Fibroblast of skin of right quadriceps (primary cell): ENCODE results near the gene VEGFC.

Source experiments
- DNase-seq: peaks from one replicate; pipeline ENCODE4 v3.0.0-alpha.2; 2013

The VEGFC gene

DNA sequence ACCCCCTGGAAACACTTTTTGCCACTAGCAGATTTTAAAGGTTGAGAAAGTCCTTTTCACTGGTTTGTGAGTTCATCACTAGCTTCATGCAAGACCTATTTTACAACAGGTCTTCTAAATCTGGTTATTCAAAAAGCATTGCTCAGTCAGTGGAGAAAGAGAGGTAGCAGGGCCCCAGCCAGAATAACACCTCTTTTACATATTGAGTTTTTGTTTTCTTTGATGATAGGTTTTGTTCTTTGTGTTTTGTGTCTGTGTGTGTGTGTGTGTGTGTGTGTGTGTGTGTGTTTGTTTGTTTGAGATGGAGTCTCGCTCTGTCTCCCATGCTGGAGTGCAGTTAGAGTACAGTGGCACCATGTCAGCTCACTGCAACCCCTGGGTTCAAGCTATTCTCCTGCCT lies 2.7 kb upstream of the VEGFC start:
- no peak for DNase-seq

DNA sequence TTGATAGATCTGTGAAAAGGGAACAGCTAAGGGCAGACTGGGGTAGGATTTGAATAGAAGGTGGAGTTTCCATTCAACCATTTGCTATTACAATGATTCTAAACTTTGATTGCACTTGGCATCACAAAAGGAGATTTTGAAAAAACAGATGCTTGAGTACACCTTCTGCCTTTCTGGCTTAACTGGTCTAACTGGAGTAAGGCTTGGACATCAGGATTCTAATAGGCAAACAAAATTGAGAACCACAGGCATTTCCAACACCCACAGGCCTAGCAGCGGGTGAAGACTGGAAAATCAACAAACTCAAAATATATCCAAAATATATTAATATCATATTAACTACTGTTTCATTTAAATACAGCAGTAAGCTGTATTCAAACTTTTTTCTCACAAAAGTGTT lies 1.9 kb upstream of the VEGFC start:
- DNase-seq = no peak

DNA sequence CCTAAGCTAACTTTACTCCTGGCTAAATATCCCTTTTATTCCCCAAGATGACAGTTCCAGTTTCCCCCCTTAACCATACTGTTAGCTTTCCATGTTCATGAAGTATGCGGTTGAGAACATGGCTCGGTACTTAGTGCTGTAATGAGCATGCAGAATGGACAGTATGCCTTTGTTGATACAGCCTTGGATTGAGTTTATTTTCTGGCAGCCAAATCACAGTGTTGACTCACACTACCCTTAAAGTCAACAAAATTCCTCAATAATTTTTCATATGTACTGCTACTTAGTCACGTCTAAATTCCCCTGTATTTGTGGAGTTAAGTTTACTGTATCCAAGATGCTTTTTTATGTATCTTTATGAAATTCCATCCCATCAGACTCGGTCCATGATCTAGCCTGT lies 1.4 kb upstream of the VEGFC start:
- peak; percentile 95 for DNase-seq

DNA sequence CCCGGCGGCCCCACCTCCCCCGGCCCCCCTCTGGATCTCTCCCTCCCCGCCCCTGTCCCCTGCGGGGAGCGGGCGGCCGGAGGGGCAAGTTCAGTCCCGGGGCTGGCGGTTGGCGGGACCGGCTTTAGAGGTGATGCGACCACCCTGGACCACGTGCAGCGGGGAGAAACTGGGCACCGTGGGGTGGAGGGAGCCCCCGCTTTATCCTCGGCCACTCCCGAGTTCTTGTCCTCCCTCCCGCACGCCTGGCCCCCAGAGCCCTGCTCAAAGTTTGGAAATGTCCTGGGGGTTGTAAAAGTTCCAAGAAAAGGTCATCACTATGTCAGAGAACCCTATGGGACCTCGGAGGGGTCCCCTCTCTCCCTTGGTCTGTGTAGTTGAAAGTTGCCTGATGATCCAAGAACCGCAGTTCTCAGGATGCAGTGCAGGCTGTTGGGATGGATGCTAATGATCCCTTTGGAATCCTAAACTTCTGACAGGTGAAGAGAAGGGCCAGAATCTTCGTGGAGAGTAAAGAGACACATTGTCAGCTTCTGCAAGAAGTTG lies 411 bp upstream of the VEGFC start:
- DNase-seq = no peak

DNA sequence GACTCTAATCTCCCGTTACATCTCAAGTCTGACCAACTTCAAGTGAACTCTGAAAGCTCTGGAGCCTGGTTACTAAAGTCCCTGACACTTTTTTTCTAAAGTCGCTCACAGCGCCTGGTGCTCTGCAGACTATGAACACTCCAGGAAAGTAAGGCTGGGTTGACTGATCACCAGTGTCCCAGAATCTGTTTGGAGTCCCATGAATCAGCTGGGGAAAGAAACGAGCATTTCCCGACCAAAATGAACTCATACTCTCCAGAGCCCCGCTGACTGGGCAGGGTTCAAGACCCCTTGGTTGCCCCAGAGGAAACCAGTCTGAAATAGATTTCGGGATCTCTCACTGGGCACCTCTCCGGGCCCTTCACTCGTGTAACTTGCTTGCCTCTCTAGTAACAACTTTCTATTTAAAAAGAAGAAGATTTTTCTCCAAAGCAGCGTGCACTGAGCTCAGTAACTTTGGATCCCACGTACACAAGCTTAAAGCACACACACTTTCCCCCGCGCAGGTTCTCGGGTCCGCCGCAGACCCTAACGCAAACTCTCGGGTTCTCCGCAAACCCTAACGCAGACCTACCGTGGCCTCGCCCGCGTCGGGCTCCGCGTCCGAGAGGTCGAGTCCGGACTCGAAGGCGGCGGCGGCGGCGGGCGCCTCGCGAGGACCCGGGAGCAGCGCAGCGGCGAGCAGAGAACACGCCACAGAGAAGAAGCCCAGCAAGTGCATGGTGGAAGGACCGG lies 964 bp downstream of the VEGFC start:
- peak; percentile 60 for DNase-seq

DNA sequence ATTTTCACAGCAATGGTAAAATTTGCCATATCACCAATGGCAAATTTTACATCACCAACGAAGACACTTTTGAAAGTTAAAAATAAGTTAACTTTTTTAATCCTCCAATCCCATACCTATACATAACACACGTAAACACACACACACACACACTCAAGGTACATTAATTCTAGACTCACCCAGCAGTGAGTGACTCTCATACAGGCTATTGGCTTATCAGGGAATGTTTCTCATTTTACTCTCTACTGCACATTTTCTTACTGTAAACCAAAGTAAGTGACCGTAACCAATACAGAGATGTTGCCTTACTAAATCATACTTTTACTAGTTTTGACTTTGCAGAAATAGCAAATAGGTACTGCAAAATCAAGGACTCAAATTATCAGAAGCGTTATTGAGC lies 2.3 kb downstream of the VEGFC start:
- no peak for DNase-seq

DNA sequence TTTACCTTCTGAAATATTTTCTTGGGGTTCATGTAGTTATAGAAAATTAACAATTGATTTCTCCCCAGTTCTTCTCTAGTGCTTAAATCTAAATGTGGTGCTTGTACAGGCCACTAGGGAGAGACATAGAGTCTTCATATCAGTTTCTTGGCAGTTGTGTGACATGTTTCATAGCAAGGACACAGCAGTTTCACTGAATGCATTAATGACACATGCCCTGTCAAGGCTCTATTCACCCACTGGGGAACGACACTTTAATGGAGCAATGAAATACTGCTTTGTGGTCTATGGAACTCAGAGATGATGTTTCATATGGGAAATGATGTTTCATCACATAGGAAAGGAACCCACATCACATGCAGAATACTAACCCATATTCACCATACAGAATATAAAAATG lies 2.8 kb downstream of the VEGFC start:
- DNase-seq = peak; percentile 98

DNA sequence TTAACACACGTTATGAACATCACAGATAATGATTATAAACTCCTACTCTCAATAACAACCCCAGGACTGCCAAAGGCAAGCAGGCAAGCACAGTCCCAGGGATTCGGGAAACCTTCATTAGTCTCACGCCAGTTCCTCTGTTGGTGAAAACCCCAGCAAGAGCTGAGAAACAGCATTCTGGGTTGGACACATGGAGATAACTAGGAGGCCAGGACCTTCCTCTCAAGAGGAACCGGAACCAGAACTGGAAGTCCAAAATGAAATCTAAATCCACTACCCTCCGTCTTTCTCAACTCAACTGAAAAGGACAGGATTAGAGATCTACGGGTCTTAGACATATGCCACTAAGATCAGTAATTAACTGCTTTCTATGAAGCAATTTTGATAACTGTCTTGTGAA lies 3.8 kb downstream of the VEGFC start:
- DNase-seq = no peak

DNA sequence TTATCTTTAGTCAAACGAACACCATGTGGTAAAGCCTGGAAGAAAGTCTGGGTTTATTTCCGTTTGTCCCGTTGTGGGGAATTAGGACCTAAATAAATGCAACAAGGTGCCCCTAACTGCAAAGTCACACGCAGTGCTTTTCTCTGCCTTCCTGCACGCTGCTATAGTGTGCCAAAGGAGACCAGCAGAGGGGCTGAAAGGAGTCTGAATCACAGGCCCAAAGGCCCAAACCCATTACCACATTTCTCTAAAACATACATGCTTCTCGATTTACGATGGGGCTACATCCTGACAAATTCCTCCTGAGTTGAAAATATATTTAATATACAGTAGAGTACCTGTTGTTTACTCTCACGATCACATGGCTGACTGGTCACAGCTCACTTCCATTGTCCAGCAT lies 4.5 kb downstream of the VEGFC start:
- DNase-seq = no peak

DNA sequence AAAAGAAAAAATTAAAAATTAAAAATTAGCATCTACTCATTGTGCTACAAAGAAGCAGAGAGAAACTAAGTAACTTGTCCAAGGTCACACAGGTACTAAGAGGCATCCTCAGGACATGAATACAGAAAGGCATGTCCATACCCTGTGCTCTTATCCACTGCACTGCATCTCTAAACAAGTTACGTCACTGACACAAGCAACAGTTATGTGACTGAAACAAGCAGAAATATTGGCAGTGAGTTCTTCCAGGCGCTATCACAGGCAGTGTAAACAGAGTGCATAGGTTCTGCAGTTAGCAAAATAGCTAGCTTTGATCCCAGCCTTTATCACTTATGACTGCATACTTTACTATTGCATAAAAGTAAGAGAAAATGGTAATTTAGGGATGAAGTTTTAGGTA lies 7.9 kb downstream of the VEGFC start:
- no peak for DNase-seq

DNA sequence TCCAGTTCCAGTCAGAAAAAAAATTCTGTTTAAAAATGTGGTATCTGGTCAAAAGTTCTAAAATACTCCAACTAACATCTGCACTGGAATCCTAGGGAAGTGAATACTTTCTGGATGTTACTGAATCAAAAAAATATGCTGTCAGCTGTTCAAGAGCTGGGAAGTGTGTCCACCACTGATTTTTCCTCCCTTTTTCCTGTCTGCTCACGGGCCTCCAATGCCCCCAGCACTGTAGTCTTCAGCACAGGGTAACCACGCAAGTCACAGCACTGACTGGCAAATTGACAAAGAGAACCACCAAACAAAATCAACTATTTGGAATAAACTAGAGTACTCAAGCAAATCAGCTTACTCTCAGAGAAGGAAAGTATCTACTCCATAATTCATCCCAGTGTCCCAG lies 9.9 kb downstream of the VEGFC start:
- no peak for DNase-seq

DNA sequence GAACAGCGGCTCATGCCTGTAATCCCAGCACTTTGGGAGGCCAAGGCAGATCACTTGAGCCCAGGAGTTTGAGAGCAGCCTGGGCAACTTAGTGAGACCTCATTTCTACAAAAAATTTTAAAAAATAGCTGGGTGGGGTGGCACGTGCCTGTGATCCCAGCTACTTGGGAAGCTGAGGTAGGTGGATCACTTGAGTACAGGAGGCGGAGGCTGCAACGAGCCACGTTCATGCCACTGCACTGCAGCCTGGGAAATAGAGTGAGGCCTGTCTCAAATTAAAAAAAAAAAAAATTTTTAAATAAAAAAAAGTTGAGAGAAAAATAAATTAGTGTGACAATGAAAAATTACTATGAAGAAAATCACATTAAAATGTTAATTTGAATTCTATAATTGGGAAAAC lies 10.5 kb downstream of the VEGFC start:
- DNase-seq = no peak

DNA sequence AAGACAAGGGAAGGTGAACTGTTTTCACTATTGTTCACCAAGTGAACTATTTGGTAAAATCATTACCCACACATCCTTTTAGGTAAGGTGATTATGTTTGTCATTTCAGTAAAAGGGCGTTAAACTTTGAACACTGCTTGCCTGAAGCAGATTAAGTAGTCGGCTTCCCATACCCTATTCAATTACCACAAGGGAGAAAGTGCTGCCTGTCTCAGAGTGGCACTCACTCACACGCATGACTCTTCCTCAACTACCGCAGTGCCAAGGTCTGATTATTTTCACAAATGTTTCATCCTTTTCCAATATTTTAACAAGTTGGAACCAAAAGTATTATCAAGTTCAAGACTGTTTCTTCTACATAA lies 11.0 kb downstream of the VEGFC start:
- DNase-seq = no peak

DNA sequence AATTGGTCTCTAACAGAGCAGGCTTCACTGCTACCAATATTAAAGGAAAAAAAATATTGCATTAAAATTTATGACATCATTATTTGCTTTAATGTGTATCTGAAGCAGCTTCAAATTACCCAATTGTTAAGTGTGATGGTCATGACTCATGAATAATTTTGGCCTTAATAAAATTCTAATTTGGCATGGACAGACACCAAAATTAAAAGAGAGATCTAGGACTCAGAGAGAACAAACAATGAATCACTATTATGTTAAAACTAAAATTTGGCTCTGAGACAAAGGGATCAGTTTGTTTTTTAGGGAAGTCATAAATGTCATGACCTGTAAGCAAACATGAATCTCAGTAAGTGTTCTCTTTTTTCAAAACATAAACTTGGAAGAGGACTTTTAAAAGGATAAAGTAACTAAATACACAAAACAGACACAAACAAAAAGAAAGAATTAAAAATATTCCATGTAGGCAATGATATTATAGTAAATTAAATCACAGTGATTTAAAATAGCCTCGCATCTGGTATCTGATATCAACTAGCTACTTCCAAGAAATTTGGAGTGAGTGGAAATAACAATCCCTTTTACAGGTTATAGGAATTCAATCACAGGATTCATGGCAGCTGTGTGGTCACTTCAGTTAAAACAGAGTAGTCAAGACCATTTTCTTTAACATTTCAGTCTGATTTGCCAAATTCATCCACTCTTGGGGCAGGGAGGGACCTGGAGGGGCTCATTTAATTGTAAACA lies 11.6 kb downstream of the VEGFC start:
- peak; percentile 58 for DNase-seq

DNA sequence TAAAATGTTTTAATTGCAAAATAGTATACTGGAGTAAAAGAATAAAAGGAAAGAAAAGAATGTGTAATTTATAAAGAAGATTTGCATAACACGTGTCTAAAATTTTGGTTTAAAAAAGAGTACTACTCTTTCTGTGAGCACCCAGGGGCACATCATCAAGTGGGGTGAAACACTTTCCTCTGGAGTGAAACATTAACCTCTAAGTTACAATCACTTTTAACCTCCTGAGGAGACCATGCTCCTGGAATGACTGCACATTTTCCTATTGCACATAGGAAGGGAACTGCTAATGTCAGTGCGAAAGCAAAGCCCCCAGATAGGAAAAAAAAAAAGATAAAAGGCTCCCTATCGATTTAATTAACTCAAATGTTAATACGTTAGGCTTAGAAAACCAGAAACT lies 13.3 kb downstream of the VEGFC start:
- no peak for DNase-seq

DNA sequence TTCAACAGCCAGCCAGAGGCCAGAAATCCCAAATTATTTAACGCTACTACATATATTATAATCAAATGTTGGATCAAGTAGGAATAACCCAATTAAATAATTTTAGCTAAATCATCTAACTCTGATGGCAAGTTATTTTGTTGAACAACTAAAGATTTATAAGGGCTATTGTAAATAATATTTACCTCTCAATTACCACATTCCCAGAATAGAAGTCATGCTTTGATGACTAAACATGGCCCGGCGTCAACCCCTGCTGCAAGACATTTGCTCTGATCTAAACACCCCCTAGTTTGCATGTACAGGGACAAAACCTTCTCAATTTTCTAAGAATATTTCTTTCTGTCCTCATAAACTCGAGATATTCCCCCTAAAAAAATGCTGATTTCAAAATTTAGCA lies 14.2 kb downstream of the VEGFC start:
- peak; percentile 83 for DNase-seq

DNA sequence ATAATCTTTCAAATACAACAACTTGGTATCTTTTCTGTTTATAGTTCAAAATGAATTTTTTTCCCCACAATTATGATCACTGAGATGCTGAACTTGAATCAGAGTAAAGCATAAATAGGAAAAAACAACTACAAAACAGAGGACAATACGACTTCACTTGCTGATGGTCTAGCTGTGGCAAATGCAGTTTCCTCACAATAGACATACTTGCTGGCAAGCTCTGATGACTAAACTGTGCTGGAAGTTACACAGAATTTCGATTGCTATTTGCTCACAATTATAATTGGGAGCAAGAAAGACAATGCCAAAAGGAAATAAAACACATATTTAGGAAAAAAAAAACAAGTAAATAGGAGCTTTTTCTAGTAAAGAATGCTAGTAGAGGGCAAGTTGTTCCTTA lies 14.7 kb downstream of the VEGFC start:
- DNase-seq = peak; percentile 74

DNA sequence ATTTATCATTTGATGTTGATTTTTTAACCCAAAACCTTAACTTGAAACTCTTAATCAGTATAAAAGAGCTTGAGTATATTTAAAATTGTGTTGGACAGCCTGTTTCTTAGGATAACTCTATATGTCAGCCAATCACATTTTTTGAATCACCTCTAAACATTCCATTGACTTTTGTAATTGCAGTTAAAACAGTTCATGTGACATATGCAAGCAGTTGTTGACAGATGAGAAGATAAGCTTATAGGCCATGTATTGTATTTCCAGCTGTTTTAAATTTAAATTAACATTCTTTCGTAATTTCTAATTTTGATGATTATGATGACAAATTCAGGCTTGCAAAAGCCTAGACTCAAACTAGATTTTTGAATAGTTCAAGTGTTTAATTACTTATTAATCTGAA lies 17.4 kb downstream of the VEGFC start:
- peak; percentile 77 for DNase-seq

DNA sequence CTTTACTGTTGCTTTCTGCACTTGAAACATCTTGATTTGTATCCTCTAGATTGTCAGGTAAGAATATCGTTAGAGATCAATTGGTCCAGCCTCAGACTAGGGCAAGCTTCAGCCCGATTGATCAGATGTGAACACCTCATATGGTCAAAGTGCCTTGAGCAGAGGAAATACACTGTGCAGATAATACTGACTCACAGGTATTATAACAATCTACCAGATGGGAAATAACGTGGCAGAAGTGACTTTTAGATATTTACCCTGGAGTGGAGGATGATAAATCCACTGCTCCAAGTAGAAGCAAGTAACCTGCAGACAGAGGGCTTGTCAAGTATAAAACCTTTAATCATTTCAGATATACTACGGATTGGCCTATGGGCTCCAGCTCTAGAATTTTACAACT lies 17.9 kb downstream of the VEGFC start:
- DNase-seq = no peak

DNA sequence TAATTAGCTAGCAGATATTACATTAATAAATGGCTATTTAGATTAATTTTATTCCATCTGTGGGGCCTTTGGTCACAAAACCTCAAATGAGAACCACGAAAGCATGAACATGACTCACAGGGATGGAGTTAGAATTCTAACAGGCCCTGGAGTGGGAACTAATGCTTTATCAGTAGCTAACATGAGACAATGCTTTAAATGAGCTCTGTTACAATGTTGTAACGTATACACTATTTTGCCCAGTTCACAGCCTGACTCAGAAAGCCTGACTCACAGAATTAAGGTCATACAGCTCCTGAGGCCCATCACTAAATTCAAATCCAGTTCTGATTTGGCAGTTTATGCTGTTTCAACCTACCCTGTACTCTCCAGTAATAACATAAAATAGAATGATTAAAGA lies 23.2 kb downstream of the VEGFC start:
- peak; percentile 94 for DNase-seq

DNA sequence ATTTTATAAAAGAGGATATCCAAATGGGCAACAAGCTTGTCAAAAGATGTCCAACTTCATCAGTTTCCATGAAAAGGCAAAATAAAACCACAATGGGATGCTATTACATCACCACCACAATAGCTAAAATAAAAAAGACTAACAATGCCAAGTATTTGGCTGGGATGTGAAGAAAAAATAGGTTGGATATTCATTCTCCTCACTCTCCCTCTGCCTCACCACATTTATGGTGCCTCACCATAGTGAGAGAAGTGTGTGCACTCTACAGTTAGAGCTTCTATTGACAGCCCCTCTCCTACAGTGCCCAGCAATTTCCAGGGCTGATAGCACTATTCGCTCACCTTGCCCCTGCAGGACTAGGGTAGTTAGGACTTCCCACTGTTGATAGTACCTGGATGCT lies 25.5 kb downstream of the VEGFC start:
- peak; percentile 50 for DNase-seq

DNA sequence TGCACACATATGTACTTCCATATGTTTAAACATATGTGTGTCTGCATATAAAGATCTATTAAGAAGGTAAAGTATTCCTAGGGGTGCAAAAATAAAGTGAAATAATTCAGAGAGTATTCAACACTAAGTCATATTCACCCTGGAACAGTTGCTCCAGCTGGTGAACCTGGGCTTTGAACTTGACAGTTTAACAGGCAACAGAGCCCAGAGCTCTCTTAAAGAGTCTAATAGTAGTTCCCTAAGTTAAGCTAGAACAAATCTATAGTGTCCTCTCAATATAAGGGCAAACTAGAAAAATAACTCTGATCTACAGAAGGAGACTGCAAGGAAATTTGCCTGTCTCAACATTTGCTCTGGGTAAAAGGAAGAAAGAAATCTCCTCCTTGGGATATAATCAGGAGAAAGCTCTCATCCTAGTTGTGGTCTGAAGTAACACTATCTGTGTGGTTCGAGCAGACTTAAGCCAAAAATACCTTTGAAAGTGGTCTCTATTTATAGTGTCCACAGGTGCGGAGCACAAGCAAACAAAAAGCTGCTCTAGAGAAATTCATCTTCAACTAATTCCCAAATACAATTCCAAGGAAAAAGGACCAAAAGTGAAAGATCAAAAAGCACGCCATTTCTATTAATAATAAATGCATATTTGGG lies 29.9 kb downstream of the VEGFC start:
- no peak for DNase-seq

DNA sequence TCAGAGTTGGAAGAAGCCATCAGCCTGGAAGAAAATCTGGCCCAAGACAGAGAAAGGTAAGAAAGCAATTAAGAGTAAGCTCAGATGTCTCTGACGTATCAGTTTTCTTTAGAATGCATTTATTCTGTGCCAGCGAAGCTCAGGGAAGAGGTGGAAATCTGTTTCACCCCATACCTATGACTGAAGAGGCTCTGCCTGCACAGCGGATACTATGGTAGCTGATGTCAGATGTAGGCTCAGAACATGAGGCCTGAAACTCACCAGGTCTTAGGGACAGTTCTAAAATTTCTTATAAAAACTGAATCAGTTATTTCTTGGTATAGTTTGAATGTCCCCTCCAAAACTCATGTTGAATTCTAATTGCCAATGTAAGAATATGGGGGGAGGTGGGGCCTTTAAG lies 30.9 kb downstream of the VEGFC start:
- DNase-seq = no peak

DNA sequence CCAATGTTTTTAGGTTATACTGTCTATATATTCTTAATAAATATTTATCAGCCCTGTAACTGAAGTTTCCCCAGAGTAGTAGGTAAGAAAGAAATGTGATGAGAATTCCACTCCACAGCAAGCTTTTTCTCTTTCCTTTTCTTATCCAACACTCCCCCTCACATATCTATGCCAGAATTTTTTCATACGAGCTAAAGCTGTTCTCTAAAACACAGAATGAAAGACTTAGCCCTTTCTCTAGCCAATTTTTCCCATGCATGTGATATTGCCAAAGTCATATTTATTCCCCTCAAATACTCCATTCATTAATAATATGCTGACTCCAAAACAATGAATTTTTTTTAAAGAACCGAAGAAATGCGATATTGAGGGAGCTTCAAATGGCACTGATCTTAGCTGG lies 32.3 kb downstream of the VEGFC start:
- no peak for DNase-seq
